Neural cell (in vitro differentiated cells): ENCODE data around the gene IL22. TPM values are rescaled to one million over a fixed set of nuclear protein-coding genes. Genes with fewer than 3 reads are reported as not detected.

ENCODE experiments used
- H2AFZ ChIP-seq: fragments of 200-600, 300-800 bp; sonication (generic), shearing (Covaris generic); 2 replicates; pipeline ENCODE4 v1.6.0; 2014; ENCODE audit warnings: low read depth, mild to moderate bottlenecking, antibody characterized with exemption, low read length, moderate library complexity
- H3F3A ChIP-seq: fragments of 200-600 bp; shearing (Covaris generic); 2 replicates; pipeline ENCODE4 v1.6.1; 2016; ENCODE audit warnings: mild to moderate bottlenecking, moderate library complexity, mixed read lengths, antibody characterized with exemption, low read length; ENCODE audit not compliant: insufficient read depth, poor library complexity, severe bottlenecking
- H3K27ac ChIP-seq: fragments of 200-600, 300-800 bp; sonication (generic), shearing (Covaris generic); 2 replicates; pipeline ENCODE4 v1.5.1; 2014; ENCODE audit warnings: mild to moderate bottlenecking, low read length, moderate library complexity
- H3K27me3 ChIP-seq: fragments of 300-800, 200-600 bp; sonication (generic), shearing (Covaris generic); 2 replicates; pipeline ENCODE4 v1.6.0; 2014; ENCODE audit warnings: mild to moderate bottlenecking, low read depth, low read length, moderate library complexity; ENCODE audit not compliant: insufficient read depth
- H3K36me3 ChIP-seq: fragments of 300-800, 200-600 bp; sonication (generic), shearing (Covaris generic); 2 replicates; pipeline ENCODE4 v1.5.1; 2014; ENCODE audit warnings: mild to moderate bottlenecking, antibody characterized with exemption, low read length, moderate library complexity; ENCODE audit not compliant: insufficient read depth
- H3K4me2 ChIP-seq: fragments of 300-800, 200-600 bp; sonication (generic), shearing (Covaris generic); 2 replicates; pipeline ENCODE4 v1.6.0; 2014; ENCODE audit warnings: mild to moderate bottlenecking, low read length
- H3K4me3 ChIP-seq: fragments of 300-800, 200-600 bp; sonication (generic), shearing (Covaris generic); 2 replicates; pipeline ENCODE4 v1.5.1; 2014; ENCODE audit warnings: mild to moderate bottlenecking, low read length, moderate library complexity
- H3K79me2 ChIP-seq: fragments of 200-600 bp; shearing (Covaris generic); replicated peaks from 2 replicates; pipeline ENCODE4 v1.6.0; 2014; ENCODE audit warnings: mild to moderate bottlenecking, low read length, moderate library complexity; ENCODE audit not compliant: insufficient read depth
- H3K9ac ChIP-seq: fragments of 300-800, 200-600 bp; sonication (generic), shearing (Covaris generic); 2 replicates; pipeline ENCODE4 v1.6.1; 2016; ENCODE audit warnings: mild to moderate bottlenecking, low read length, mixed read lengths
- H3K9me2 ChIP-seq: fragments of 200-600 bp; shearing (Covaris generic); 2 replicates; pipeline ENCODE4 v1.6.1; 2016; ENCODE audit warnings: mild to moderate bottlenecking, low read length, mixed read lengths; ENCODE audit not compliant: insufficient read depth
- H3K9me3 ChIP-seq: fragments of 200-600, 300-800 bp; sonication (generic), shearing (Covaris generic); 2 replicates; pipeline ENCODE4 v1.6.1; 2016; ENCODE audit warnings: mild to moderate bottlenecking, mixed run types, low read length, moderate library complexity, mixed read lengths
- H4K20me1 ChIP-seq: fragments of 200-600 bp; shearing (Covaris generic); 2 replicates; pipeline ENCODE4 v1.6.1; 2016; ENCODE audit warnings: mild to moderate bottlenecking, mixed run types; ENCODE audit not compliant: insufficient read depth
- CTCF ChIP-seq: fragments of 450-650 bp; IDR thresholded peaks from 2 replicates; pipeline ENCODE4 v1.5.1; 2014; ENCODE audit warnings: antibody characterized with exemption, mild to moderate bottlenecking, moderate library complexity; ENCODE audit not compliant: poor library complexity, severe bottlenecking
- EP300 ChIP-seq: fragments of 450-650 bp; conservative IDR thresholded peaks from 2 replicates; pipeline ENCODE4 v1.6.1; 2014; ENCODE audit warnings: antibody characterized with exemption, mild to moderate bottlenecking, moderate library complexity; ENCODE audit not compliant: poor library complexity, severe bottlenecking
- EZH2 ChIP-seq: fragments of 200-600, 300-800 bp; shearing (Covaris generic), sonication (generic); IDR thresholded peaks from 2 replicates; pipeline ENCODE4 v1.6.1; 2014; ENCODE audit warnings: antibody characterized with exemption, low read length, borderline replicate concordance, mild to moderate bottlenecking; ENCODE audit not compliant: insufficient read depth, poor library complexity, severe bottlenecking
- MXI1 ChIP-seq: fragments of 450-650 bp; conservative IDR thresholded peaks from 2 replicates; pipeline ENCODE4 v1.6.1; 2014; ENCODE audit warnings: antibody characterized with exemption, mild to moderate bottlenecking; ENCODE audit not compliant: poor library complexity, severe bottlenecking
- POLR2AphosphoS5 ChIP-seq: IDR thresholded peaks from 2 replicates; pipeline ENCODE4 v1.6.1; 2012
- RAD21 ChIP-seq: fragments of 450-650 bp; conservative IDR thresholded peaks from 2 replicates; pipeline ENCODE4 v1.6.1; 2014; ENCODE audit warnings: antibody characterized with exemption, mild to moderate bottlenecking, moderate library complexity
- REST ChIP-seq: IDR thresholded peaks from 2 replicates; pipeline ENCODE4 v1.6.1; 2012; ENCODE audit warnings: borderline replicate concordance
- SMC3 ChIP-seq: fragments of 450-650 bp; conservative IDR thresholded peaks from 2 replicates; pipeline ENCODE4 v1.6.1; 2014; ENCODE audit warnings: antibody characterized with exemption, mild to moderate bottlenecking, moderate library complexity; ENCODE audit not compliant: poor library complexity
- TAF1 ChIP-seq: IDR thresholded peaks from 2 replicates; pipeline ENCODE4 v1.6.1; 2012; ENCODE audit warnings: low read depth
- polyA plus RNA-seq: library from polyadenylated mRNA; depleted of rRNA; stranded (reverse); fragments of >200 nt; gene quantifications from 2 replicates; pipeline ENCODE4 v1.2.3, GENCODE V29; 2014

The IL22 gene
- polyA plus RNA-seq, 1 donor from 2014 or later: not detected

- H3K9ac ChIP-seq: no peak overlapping the region
- no peaks in the 10 kb centered on the region for H3K27me3 ChIP-seq
- no peaks in the 10 kb centered on the region for H4K20me1 ChIP-seq
- no peaks in the 10 kb centered on the region for H3K9me2 ChIP-seq
- H3K79me2 ChIP-seq: no peaks in the 10 kb centered on the region
- no peak overlapping the region for H3K4me2 ChIP-seq
- no peaks in the 10 kb centered on the region for H3K9me3 ChIP-seq
- H3K4me3 ChIP-seq: no peak overlapping the region
- no peak overlapping the region for H2AFZ ChIP-seq
- TF ChIP-seq RAD21 (no peak), EP300 (no peak), POLR2AphosphoS5 (no peak), MXI1 (no peak), EZH2 (no peak), SMC3 (no peak), CTCF (no peak), REST (no peak), TAF1 (no peak)
- no peak overlapping the region for H3K27ac ChIP-seq
- H3K36me3 ChIP-seq: no peaks in the 10 kb centered on the region
- no peaks in the 10 kb centered on the region for H3F3A ChIP-seq
These were observed 22.2 kb downstream of the IL22 start for GRCh38 chr12:68231229-68231628.

- H3K36me3 ChIP-seq: no peaks in the 10 kb centered on the region
- H3K27ac ChIP-seq: no peak overlapping the region
- H3K27me3 ChIP-seq: no peaks in the 10 kb centered on the region
- H3K9me2 ChIP-seq: no peaks in the 10 kb centered on the region
- no peaks in the 10 kb centered on the region for H3F3A ChIP-seq
- H2AFZ ChIP-seq: no peak overlapping the region
- no peaks in the 10 kb centered on the region for H3K9me3 ChIP-seq
- H4K20me1 ChIP-seq: no peaks in the 10 kb centered on the region
- no peak overlapping the region for H3K4me2 ChIP-seq
- no peak overlapping the region for H3K4me3 ChIP-seq
- H3K9ac ChIP-seq: no peak overlapping the region
- TF ChIP-seq TAF1 (no peak), POLR2AphosphoS5 (no peak), MXI1 (no peak), CTCF (no peak), EP300 (no peak), SMC3 (no peak), RAD21 (no peak), REST (no peak), EZH2 (no peak)
- no peaks in the 10 kb centered on the region for H3K79me2 ChIP-seq
These were observed 23.4 kb downstream of the IL22 start for GRCh38 chr12:68229956-68230355.
